NCI-H1694 (cell line): Measurements from ENCODE around the gene SLIT2.

Experiments used
- DNase-seq: peaks from one replicate; lab custom pipeline; 2025; lab: John Stamatoyannopoulos, UW

The SLIT2 gene, protein sequence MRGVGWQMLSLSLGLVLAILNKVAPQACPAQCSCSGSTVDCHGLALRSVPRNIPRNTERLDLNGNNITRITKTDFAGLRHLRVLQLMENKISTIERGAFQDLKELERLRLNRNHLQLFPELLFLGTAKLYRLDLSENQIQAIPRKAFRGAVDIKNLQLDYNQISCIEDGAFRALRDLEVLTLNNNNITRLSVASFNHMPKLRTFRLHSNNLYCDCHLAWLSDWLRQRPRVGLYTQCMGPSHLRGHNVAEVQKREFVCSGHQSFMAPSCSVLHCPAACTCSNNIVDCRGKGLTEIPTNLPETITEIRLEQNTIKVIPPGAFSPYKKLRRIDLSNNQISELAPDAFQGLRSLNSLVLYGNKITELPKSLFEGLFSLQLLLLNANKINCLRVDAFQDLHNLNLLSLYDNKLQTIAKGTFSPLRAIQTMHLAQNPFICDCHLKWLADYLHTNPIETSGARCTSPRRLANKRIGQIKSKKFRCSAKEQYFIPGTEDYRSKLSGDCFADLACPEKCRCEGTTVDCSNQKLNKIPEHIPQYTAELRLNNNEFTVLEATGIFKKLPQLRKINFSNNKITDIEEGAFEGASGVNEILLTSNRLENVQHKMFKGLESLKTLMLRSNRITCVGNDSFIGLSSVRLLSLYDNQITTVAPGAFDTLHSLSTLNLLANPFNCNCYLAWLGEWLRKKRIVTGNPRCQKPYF (N-terminal part only)

DNA sequence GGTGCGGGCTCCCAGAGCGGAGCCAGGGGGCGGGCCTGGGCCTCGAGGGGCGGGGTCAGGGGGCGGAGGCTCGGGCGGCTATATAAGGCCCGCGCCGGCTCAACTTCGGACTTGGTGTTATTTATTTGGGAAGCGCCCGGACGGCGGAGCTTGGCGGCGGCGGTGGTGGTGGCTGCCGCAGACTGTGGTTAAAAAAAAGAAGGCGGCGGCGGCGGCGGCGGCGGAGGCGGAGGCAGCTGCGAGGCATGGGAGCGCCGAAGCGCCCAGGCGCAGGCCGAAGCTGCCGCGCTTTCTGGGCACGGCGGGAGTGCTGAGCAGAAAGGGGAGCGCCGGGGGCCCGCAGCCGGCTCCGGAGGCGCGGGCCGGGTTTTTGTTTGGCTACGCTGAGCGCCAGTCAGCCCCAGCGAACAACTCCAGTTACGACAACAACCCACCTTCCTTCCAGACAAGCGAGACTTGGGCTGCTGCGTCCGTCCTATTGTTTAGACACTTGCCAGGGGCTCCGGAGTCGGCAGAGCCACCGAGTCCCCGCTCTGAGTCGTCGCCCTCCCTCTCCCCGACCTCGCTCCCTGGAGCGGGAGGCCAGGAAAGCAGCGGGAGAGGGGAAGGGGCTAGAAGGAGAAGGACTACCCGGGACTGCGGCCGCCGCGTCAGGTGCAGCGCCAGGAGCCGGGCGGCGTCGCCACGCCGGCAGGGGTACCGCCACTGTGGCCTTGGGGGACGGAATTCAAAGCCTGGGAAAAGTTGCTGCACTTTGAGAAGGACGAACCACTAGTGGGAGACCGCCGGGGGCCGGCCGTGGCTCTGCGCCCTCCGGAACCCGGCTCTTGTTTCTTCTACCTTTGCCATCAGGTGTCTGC lies at the start of gene SLIT2:
TSS of gene SLIT2 (plus strand) at position 110 of the 860 bp plus-strand sequence. CDS start 1,911 bp downstream, outside the sequence.
- peak; percentile 40 for DNase-seq

DNA sequence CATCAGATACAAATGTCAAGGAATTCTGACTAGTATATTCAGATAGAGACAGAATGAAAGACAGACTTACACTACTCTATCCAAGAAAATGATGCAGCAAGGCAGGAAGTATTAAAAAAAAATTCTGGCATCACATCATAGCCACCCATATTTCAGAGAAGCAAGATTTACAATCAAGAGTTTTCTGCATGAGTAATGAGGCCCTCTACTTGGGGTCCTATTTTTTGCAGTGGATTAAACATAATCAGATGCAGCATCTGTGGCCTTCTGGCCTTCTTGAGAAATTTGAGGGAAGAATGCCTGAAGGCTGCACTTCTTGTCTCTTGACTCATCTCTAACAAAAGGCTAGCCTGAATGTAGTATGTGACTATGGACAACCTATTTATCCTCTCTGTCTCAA lies 48.2 kb upstream of the SLIT2 start:
- no peak for DNase-seq

DNA sequence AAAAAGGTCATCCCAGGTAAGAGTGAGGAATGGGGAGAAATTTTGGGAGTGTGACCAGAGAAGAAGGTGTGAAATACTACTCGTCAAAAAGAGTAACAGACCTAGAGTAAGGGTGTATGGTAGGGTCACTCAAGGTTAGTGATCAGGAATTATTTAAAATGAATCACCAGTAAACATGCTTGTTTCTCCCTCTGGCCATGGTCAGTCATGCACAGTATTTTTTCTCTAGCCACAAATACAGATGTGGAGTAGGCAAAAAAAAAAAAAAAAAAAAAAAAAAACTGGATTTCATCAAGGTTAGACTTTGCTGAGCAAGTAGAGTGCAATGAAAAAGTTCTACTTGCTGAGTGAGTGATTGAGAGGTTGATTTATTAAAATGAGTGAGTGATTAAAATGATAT lies 34.2 kb upstream of the SLIT2 start:
- no peak for DNase-seq

DNA sequence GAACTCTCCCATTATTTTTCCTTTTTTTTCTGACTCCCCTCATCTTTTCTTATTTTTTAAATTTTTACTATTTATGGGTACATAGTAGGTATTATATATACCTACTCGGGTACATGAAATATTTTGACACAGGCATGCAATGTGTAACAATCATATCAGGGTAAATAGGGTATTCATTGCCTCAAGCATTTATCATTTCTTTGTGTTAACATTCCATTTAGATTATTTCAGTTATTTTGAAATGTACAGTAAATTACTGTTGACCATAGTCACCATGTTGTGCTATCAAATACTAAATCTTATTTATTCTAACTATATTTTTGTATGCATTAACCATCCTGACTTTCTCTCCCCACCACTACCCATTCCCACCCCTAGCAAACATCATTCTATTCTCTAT lies 33.8 kb upstream of the SLIT2 start:
- DNase-seq, result no peak

DNA sequence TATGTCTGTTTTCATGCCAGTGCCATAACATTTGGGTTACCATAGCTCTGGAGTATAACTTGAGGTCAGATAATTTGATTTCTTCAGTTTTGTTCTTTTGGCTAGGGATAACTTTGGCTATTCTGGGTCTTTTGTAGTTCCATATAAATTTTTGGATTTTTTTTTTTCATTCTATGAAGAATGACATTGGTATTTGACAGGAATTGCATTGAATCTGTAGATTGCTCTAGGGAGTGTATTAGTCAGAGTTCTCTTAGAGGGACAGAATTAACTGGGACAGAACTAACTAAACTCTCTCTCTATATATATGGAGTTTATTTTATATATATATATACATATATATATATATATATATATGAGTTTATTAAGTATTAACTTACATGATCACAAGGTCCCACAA lies 32.2 kb upstream of the SLIT2 start:
- DNase-seq, result no peak

DNA sequence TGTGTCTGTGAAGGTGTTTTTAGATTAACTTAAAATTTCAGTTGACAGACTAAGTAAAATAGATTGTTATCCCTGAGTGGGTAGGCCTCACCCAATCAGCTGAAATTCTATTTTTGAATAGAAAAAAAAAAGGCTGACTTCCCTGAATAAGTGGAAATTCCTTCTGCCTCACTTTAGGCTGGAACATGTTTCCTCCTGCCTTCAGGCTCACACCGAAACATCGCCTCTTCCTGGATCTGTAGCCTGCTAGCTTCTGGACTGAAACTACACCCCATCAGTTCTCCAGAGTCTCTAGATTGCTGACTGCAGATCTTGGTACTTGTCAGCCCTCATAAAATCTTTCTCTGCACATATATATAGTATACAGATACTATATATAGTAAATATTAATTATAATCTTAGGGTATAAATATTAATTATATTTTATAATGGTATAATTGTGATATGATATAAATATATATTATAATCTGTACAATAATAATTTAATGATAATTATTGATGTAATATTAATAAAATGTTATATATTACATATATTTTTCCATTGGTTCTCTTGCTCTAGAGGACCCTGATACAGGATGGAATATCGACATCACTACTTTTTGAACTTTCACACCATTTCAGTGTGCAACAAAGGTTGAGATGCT lies 13.7 kb upstream of the SLIT2 start:
- no peak for DNase-seq

DNA sequence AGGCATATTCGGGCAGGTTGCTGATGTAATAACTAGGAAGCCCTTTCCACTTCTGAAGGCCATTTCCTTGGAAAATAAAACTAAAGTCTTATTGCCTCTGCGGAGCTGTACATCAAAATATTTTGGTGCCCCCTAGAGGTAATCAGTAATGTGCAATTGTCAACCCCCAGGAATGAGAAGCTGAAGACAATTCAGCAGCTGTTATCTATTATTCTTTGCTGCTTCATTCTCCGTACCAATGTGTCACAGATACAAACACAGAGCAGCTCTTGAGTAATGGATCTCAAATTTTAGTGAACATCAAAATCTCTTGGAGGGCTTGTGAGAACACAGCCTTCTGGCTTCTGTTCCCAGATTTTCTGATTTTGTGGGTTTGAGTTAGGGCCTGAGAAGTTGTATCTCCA lies 3.5 kb upstream of the SLIT2 start:
- peak; percentile 63 for DNase-seq

DNA sequence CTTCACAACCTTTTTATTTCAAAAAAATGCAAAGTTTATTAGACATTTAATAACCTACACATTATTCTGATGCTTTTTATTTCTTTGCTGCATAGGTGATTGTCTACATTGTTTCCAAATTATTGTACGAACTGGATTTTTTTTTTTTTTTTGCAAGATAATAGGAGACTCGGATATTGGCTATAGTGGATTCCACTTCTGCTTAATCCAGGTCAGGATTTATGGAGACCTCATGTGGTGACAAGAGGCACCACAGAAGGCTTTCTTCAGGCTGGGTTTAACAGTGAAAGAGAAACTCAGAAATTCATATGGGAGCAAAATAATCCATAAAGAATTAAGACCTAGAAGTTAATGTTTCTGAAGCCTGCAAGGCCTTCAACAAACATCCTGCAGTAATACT lies 2.4 kb upstream of the SLIT2 start:
- DNase-seq, result peak; percentile 4

DNA sequence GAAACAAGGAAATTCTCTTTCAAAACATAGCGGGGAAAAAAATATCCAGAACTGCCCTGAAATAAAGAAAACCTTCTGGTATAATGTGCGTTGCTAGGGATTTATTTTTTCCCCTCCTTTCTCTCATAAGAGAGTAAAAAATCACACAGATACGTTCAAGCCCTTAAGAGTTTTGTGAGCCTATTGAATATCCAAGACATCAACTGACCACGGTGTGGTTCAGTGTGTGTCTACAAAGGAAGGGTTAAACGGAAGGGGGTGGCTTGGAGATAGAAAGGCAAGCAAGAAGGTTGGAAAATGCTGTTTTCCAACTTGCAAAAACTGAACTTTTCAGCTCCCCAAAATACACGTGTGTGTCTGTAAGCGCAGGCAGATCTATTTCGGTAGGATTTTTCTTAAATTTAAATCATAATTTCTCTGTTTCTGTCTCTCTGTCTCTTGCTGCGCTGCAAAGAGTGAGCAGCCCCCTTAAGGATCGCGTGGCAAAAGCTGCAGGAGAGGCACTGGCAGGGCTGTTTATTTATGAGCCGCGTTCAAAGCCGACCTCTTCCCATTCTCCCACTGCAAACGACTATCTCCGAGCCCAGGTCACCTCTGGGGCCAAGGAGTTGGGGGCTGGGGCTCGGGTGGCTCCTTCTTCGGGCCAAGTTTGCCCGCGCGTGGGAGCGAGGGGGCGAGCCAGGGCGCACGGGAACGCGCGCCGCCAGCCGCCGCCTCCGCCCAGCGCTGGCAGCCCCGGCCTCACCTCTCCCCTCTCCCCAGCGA lies 492 bp upstream of the SLIT2 start:
- DNase-seq, result no peak

DNA sequence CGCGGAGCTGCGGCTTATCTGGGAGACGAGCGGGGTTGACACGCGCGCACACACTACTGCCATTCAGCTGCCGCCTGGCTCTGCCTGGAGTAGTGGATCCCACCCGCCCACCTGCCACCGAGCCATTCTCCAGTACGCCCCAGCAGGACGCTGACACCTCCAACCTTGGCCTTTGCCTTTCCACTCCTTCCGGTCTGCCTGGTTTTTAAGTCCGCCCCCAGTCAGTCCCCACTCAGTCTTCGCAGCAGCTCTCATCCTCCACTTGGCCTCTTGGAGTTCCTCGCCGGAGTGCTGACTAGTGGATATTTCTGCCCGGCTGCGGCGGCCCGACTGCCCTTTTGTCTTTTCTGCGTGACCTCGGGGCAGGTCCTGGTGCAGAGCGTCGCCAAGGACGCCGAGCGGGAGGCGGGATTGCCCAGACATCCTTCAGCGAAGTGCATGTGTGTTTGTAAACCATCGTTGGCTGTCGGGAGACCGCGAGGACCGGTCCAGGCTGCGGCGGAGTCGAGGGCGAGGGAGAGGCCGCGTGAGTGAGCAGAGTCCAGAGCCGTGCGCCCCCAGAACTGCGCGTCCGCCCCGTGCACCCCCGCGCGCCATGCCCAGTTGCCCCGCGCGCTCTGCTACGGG lies 1.1 kb downstream of the SLIT2 start:
- DNase-seq, result no peak

DNA sequence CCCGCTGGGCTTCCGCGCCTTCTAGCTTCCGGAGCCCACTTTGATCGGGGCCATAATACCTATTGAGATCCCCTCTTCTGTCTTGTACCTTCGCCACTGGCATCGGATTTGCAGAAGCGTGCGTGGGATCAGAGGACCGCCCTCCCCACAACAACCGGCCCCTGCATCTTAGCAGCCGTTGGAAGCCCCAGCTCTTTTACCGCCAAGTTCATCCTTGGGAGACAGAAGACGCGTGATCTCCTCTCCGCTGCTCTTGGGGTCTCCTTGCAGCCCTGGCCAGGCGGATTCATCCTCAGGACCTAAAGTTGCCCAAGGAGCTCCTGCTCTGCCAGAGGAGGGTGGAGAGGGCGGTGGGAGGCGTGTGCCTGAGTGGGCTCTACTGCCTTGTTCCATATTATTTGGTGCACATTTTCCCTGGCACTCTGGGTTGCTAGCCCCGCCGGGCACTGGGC lies 1.6 kb downstream of the SLIT2 start:
- DNase-seq, result no peak

DNA sequence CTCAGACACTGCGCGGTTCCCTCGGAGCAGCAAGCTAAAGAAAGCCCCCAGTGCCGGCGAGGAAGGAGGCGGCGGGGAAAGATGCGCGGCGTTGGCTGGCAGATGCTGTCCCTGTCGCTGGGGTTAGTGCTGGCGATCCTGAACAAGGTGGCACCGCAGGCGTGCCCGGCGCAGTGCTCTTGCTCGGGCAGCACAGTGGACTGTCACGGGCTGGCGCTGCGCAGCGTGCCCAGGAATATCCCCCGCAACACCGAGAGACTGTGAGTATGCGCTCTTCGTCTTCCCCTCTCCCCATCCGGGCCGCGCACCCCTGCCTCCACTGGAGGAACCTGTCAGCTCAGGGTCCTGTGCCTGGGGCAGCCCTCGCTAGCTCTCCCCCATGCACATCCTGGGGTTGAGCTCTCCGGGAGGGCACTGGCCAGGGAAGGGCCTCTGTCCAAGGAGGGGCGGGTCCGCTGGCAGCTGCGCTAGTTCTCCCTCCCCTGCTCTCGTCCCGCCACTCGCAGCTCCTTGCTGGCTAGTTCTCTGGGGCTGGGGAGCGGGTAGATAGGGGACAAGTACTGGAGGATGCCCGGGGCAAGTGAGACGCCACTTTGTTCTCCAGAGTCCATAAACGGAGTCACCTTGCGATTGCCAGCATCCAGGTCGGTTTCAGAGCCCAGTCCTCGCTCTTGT lies 2.2 kb downstream of the SLIT2 start:
- no peak for DNase-seq

DNA sequence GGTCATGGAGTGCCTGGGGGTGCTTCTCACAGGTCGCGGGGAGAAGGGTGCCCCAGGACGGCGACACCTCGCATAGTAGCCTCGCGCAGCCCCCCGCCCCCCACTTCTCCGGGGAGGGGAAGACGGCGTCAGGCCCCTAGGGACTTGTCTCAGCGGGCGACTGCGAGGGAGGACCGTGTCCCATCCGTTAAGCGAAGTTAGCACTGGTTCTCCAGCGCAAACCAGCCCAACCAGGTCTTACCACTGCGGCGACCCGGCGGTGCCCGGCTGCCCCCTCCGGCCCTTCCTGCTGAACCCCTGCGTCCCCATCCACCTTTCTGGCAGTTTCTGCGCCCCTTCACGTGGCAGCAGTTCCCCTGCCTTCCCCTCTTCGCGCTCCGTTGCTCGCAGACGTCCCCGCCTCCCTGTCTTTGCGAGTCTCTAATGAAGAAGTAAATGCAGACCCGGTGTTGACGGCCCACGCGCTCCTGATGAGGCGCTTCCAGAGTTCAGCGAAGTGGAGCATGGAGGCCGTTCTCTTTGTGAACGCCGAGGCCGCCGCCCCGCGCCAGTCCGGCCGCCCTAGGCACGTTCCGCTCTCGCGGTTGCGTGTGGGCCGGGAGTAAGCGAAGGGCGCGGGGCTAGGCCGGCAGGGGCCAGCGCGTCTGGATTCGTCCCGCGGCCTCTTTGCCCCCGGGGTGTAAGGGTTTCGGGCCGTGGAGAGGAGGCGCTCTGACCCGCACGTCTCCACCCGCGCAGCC lies 3.0 kb downstream of the SLIT2 start:
- no peak for DNase-seq

DNA sequence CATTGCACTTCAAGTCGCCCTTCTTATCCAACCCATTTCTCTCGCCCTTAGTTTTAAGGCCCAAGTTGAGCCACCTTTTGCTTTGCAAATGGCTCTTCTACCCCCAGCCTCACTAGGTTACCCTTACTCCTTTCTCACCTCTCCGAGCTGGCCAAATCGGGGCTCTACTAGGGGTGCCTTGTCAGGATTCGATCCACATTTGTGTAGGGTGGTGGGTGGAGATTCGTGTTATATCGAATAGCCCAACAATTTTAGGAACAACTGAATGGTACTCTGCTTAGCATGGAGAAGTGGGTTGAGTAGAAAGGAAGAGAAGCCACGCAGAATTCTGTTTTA lies 3.5 kb downstream of the SLIT2 start:
- DNase-seq, result no peak

DNA sequence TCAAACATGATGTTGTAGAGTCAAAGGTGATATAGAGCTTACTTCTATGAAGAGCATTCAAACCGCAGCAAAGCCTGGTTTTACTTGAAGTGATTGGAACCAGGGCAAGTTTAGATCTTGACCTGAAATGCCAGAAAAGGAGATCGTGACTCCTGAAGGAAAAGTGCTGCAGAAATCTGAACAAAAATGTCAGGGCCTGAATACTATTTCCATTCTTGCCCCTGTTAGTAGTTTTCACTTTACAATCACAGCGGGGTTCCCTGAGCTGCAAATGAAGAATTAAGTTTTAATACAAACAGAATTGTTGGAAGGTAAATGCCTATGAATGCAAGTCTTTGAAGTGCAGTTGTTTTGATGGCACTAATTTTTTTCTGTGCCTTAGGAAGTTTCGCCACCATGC lies 4.1 kb downstream of the SLIT2 start:
- no peak for DNase-seq

DNA sequence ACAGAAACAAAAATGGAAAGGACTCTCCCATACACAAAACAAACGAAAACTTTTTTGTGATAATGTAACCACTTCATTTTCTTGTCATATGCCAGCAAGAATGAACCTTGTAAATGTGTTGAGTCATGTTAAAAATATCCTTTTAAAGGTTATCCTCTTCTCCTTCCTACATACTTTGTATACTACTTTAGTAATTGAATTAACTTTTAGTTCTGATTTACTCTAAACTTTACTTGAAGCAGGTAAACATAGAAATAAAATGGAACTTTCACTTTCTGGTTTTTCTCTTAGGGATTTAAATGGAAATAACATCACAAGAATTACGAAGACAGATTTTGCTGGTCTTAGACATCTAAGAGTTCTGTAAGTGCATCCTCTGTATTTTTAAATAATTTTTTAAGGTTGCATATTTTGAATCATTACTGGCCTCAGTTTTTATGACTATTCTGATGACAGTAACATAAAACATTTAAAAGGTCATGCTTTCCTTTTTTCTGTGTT lies 4.7 kb downstream of the SLIT2 start:
- no peak for DNase-seq

DNA sequence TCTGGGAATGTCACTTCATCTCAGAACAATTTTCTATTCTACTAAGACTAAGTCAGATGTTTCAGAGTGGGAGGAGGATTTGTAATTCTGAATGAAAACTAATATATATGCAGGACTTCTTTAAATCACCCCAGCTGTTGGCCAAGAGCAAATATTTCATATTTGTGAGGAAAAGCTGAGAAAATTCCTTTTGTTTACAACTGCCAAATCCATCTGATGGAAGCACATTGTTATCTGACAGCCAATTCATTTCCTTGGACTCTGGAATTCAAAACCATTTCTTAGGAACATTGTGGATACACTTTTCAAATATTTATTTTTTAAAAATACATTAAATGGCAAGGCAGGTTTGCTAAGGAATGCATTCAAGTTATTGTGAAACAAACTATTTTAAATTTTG lies 8.0 kb downstream of the SLIT2 start:
- DNase-seq, result no peak

DNA sequence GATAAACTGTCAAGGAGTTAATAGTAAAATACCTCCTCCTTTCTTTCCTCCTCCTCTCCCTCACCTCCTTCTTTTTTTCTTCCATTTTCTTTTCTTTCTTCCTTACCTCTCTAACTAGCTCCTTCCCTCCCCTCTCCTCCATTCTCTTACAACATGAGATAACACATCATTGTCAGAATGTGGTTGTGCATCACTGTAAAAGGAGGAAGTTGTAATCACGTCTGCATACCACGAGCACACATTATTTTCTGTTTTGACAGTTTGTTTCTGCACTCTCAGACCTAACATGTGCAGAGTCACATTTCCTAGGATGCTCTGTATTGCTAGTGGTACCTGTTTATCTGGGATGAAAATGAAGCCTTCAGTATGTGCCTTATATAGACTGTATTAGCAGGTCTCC lies 9.1 kb downstream of the SLIT2 start:
- DNase-seq, result no peak

DNA sequence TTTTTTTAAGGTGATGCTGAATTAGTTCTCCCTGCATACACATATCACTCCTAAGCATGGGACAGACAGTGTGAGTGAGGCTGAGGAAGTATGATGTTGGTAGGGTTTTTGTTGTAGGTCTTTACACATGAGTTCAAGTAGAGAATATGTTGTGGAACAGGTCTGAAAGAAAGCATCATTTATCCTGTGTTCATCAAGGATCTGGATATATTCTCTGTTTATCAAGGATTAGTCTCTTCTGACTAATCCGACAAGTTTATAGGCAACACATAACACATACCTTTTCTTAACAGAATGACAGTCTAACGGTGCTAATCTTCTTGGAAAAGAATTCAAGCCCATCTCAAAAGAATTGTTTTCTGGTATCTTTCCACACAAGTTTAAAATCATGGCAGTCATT lies 10.5 kb downstream of the SLIT2 start:
- DNase-seq, result no peak
